GM19193 (cell line): ENCODE measurements around the gene PDXP.

Source experiments
- POLR2A ChIP-seq: IDR thresholded peaks from 4 replicates; pipeline ENCODE4 v1.6.1; 2011; ENCODE audit not compliant: insufficient read depth, insufficient read length; ENCODE audit errors: extremely low read depth

PDXP gene

GRCh38 chr22:37655252-37655563, 3.3 kb upstream of the PDXP start:
- no peak for TF ChIP-seq POLR2A

- peak; percentile 56 for TF ChIP-seq POLR2A
Measured at GRCh38 chr22:37657590-37658132, 862 bp upstream of the PDXP start.

GRCh38 chr22:37659066-37659896, 758 bp downstream of the PDXP start:
- no peak for TF ChIP-seq POLR2A

DNA sequence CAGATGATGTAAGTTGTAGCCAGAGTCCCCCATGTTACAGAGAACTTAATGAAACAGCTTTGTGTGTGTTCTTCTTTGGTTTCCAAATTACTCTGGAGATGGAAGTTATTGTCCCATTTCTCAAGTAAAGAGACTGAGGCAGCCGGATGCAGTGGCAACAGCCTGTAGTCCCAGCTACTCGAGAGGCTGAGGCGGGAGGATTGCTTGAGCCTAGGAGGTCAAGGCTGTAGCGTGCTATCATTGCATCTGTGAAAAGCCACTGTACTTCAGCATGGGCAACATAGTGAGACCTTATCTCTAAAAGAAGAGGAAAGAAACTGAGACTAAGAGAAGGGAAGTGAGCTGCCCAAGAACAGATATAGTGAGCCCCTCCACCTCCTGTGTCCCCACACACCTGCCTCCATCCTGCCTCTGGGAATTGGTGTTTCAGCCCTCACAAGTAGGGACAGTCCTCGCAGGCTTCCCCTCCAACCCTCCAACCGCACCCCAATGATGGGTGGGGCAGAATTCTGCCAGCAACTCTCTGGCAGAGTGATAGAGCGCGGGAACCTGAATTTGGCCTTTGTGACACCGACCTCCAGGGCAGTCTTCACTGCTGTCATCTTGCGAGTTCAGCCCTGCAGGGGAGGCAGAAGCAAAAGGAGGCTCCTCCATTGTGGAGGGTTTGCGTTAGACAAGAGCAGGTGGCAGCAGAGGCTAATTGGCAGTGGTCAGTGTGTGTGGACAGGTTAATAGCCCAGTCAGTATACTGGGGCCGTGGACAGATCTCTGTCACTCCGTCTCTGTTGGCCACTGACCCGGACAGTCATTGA, 1.6 kb downstream of the PDXP start:
- TF ChIP-seq POLR2A = no peak

GRCh38 chr22:37660709-37661045, 2.2 kb downstream of the PDXP start:
- TF ChIP-seq POLR2A = no peak

- TF ChIP-seq POLR2A = no peak
Measured at GRCh38 chr22:37661160-37661924, 2.8 kb downstream of the PDXP start.

DNA sequence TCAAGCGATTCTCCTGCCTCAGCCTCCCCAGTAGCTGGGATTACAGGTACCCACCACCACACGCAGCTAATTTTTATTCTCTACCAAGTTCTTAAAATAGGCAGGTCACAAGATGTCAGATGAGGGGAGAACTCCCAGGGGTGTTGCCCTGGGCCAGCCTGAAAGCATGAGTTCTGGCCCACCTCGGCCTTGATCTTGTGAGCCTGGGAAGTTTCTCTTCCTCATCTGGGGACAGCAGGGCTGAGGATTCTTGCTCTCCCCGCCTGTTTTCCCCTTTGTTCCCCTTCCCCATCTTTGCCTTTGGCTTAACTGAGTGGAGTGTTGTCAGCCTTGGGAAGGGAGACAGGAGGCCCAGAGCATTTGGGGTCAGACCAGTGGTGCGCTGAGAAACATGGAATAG, 3.5 kb downstream of the PDXP start:
- no peak for TF ChIP-seq POLR2A

- TF ChIP-seq POLR2A = no peak
Measured at GRCh38 chr22:37663521-37664140, 5.1 kb downstream of the PDXP start.

DNA sequence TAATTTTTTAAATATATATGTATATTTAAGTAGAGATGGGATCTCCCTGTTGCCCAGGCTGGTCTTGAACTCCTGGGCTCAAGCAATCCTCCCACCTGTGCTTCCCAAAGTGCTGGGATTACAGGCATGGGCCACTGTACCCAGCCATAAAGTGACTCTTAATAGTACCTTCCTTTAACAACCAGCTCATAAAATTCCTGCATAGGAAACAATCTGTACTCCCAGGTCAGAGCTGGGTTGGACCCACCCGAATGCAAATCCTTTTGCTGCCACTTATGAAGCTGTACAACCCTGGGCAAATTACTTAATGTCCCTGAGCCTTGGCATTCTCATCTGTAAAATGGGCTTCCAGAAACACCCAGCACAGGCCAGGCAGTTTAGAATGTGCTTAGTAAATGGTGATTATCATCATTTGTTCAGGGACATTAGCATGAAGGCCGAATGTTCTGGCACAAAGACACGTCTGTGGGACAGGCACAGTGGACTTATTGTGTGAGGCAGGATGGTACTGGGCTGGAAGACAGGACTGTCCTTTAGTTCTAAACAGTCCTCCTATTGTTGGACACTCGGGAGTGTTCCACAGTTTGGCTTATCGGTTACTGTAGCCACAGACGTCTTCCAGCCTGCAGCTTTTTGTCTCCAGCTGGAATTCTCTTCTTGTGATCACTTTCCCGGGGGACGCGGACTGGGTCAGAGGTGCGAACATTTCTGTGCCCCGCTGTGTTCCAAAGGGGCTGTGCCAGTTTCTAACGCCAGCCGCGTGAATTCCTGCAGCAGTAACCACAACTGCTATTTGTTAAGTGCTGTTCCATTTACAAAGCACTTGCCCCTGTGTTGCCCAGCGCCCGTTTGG, 6.0 kb downstream of the PDXP start:
- no peak for TF ChIP-seq POLR2A

DNA sequence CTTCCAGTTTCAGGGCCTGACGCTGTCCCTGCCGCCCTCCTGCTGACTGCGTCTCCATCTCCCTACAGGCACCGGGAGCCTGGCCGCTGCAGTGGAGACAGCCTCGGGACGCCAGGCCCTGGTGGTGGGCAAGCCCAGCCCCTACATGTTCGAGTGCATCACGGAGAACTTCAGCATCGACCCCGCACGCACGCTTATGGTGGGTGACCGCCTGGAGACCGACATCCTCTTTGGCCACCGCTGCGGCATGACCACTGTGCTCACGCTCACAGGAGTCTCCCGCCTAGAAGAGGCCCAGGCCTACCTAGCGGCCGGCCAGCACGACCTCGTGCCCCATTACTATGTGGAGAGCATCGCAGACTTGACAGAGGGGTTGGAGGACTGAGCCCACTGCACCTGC, 7.0 kb downstream of the PDXP start:
- no peak for TF ChIP-seq POLR2A

- no peak for TF ChIP-seq POLR2A
Measured at GRCh38 chr22:37669586-37669985, 11.1 kb downstream of the PDXP start.

DNA sequence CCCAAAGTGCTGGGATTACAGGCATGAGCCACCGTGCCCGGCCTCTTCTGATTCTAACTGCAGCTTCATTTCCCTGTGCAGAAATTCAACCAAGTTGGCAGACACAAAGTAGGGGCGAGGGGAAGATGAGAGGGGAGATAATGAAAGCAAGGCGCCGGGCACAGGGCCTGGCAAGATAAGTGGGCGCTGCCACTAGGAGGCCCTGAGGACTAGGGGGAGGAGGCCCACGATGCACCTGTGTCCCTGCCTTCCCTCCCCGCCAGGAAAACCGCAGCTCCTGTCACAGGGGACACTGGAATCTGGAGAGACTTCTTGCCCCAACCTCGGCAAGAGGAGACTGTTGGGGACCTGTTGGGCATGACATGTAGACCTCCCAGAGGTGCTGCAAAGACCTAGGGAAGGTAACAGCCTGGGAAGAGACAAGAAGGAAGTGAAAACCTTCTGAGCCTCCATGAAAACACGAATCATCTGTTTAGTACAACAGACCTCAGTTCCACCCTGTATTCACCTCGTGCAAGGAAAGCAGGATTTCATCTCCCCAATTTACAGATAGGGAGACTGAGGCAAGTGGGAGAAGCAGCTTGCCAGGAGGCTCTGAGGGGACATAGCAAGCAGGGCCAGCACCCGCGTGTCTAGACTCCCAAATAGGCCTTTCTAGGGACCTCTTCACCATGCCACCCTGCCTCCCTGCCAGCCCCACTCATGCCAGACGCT, 13.8 kb downstream of the PDXP start:
- no peak for TF ChIP-seq POLR2A

DNA sequence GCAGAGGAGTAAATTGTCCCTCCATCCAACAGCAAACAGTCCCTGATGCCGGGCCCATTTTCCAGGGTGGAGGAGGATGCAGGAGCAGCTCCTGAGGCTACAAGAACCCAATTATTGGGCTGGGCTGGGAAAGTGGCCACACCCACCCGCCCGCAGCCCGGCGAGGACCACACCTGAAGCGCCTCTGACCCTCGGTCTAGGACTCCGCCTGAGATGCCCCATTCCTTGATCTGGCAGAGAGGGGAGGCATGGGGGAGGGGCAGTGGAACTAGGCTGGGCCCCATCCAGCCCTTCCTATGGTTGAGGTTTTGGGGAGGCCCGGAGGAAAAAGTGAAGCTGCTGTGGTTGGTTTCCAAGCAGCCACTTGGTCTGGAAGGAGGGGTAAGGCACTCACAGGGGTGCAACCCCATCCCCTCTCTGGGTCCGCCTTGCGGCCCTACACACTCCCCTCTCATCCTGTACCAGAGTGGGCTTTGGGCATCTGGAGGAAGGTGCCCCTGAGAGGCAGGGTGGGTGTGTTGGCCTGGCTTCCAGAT, 14.5 kb downstream of the PDXP start:
- no peak for TF ChIP-seq POLR2A
